HFFc6 (cell line): Measurements from ENCODE around the gene MYO15A. TPM values are rescaled to one million over a fixed set of nuclear protein-coding genes. Genes with fewer than 3 reads are reported as not detected.
"Not testable (repeated sequence)": the region's sequence is repeated elsewhere in the genome, so short reads cannot be mapped to it uniquely, and the experiment has no call there.

Experiments
- DNase-seq: peaks from one replicate; pipeline ENCODE4 v3.0.0-alpha.2; 2018
- H3K27ac Mint-ChIP-seq: 2 replicates; pipeline ENCODE4 v1.8.0; 2020; ENCODE audit warnings: mild to moderate bottlenecking, mixed read lengths
- H3K27me3 Mint-ChIP-seq: 2 replicates; pipeline ENCODE4 v1.8.0; 2021; ENCODE audit warnings: mild to moderate bottlenecking, moderate library complexity, mixed read lengths; ENCODE audit not compliant: insufficient read depth
- H3K36me3 Mint-ChIP-seq: 2 replicates; pipeline ENCODE4 v1.8.0; 2021; ENCODE audit warnings: low read depth, mixed read lengths
- H3K4me1 Mint-ChIP-seq: 2 replicates; pipeline ENCODE4 v1.8.0; 2020; ENCODE audit warnings: low read depth, mixed read lengths
- H3K4me3 Mint-ChIP-seq: 2 replicates; pipeline ENCODE4 v1.8.0; 2020; ENCODE audit warnings: mild to moderate bottlenecking, moderate library complexity, mixed read lengths
- H3K9me3 Mint-ChIP-seq: 2 replicates; pipeline ENCODE4 v1.8.0; 2020; ENCODE audit warnings: mild to moderate bottlenecking, mixed read lengths
- CTCF ChIP-seq: fragments of 200-600 bp; sonication (generic); IDR thresholded peaks from 2 replicates; pipeline ENCODE4 v1.5.0; 2021; ENCODE audit warnings: antibody characterized with exemption, mild to moderate bottlenecking
- total RNA-seq, 6 experiments: library from RNA; stranded (reverse); fragmentation: NEBNext Ultra II Directional; extraction: Animal tissue kit (Norgen Biotek cat#: 25700); gene quantifications; 2 replicates in 1 of 6; 3 replicates in 5 of 6; pipeline ENCODE4 v1.2.3, GENCODE V29; 2021

The MYO15A gene
- total RNA-seq, 6 experiments from 2014 or later, result 0.12 to 0.20 (median 0.16) TPM; not detected in 2

GRCh38 chr17:18208092-18208491 lies 99.5 kb downstream of the MYO15A start:
- no peak overlapping the region for H3K27ac Mint-ChIP-seq
- TF ChIP-seq CTCF, result no peak
- H3K36me3 Mint-ChIP-seq, result peaks cover 8% of the 10 kb centered on the region
- H3K4me3 Mint-ChIP-seq, result no peak overlapping the region
- H3K4me1 Mint-ChIP-seq, result peaks cover 5% of the 10 kb centered on the region; the same call in 1 of the 2 replicates
- no peak for DNase-seq
- no peaks in the 10 kb centered on the region for H3K9me3 Mint-ChIP-seq
- peaks cover 4% of the 10 kb centered on the region for H3K27me3 Mint-ChIP-seq

GRCh38 chr17:18213666-18214270 lies 105.2 kb downstream of the MYO15A start:
- H3K9me3 Mint-ChIP-seq, result no peaks in the 10 kb centered on the region
- no peak overlapping the region for H3K27ac Mint-ChIP-seq
- peaks cover 4% of the 10 kb centered on the region for H3K4me1 Mint-ChIP-seq
- H3K36me3 Mint-ChIP-seq, result peaks cover 4% of the 10 kb centered on the region; the same call in 1 of the 2 replicates
- H3K4me3 Mint-ChIP-seq, result no peak overlapping the region
- TF ChIP-seq CTCF, result no peak
- peaks cover 2% of the 10 kb centered on the region for H3K27me3 Mint-ChIP-seq
- DNase-seq, result no peak

- not testable (repeated sequence) for H3K9me3 Mint-ChIP-seq, DNase-seq, H3K36me3 Mint-ChIP-seq, H3K4me3 Mint-ChIP-seq, H3K27me3 Mint-ChIP-seq, H3K27ac Mint-ChIP-seq
- peaks cover 26% of the 10 kb centered on the region for H3K4me1 Mint-ChIP-seq
These were observed 108.3 kb downstream of the MYO15A start for GRCh38 chr17:18216906-18217305.

- Mint-ChIP-seq H3K27ac (no peak overlapping the region), H3K4me3 (no peak overlapping the region), H3K9me3 (no peaks in the 10 kb centered on the region), H3K27me3 (no peaks in the 10 kb centered on the region; the same call in none of the 2 replicates), H3K4me1 (peaks cover 26% of the 10 kb centered on the region), H3K36me3 (no peaks in the 10 kb centered on the region)
- TF ChIP-seq CTCF, result peak; percentile 92
- DNase-seq, result peak; percentile 42
These were observed 109.0 kb downstream of the MYO15A start for GRCh38 chr17:18217412-18218015.

- peak; percentile 45 for DNase-seq
- peak overlapping the region; percentile 62 for H3K27ac Mint-ChIP-seq
- H3K4me3 Mint-ChIP-seq, result no peak overlapping the region
- no peaks in the 10 kb centered on the region for H3K9me3 Mint-ChIP-seq
- H3K27me3 Mint-ChIP-seq, result no peaks in the 10 kb centered on the region; the same call in none of the 2 replicates
- H3K4me1 Mint-ChIP-seq, result peaks cover 26% of the 10 kb centered on the region
- no peak for TF ChIP-seq CTCF
- no peaks in the 10 kb centered on the region for H3K36me3 Mint-ChIP-seq
These were observed 110.3 kb downstream of the MYO15A start for GRCh38 chr17:18218756-18219415.

- Mint-ChIP-seq H3K27ac (no peak overlapping the region), H3K4me3 (no peak overlapping the region), H3K27me3 (no peaks in the 10 kb centered on the region; the same call in none of the 2 replicates), H3K36me3 (peaks cover 6% of the 10 kb centered on the region), H3K9me3 (no peaks in the 10 kb centered on the region), H3K4me1 (peaks cover 57% of the 10 kb centered on the region)
- TF ChIP-seq CTCF, result no peak
- DNase-seq, result no peak
These were observed 115.5 kb downstream of the MYO15A start for GRCh38 chr17:18224053-18224386.
